Measurements from ENCODE around the gene FBXO22.
"Not testable (repeated sequence)": the region's sequence is repeated elsewhere in the genome, so short reads cannot be mapped to it uniquely, and the experiment has no call there.

Gene FBXO22

DNA sequence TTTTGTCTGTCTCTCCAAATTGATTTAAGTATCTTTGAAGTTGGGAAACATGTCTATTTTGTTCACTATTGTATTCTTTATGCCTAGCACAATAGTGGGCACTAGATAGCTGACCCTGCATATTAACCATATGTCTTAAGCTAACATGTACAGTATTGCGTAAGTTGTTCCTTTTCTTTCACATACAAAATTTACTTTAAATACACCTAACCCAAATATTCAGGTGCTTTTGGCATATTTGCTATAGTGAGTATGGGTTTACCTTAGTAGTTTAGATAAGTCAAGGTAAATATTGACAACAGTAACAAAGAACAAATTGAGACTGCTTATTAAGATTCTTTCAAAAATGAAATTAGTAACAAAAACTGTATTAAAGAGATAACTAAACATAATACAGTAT, 57.7 kb downstream of the FBXO22 start:
- H3K27me3 ChIP-seq (ENCODE audit: control insufficient read depth, low read length): peaks cover 5% of the 10 kb centered on the region
- H3K27ac ChIP-seq (ENCODE audit: low read depth, low read length): no peak overlapping the region
- no peaks in the 10 kb centered on the region for H3K79me2 ChIP-seq (ENCODE audit: control insufficient read depth, low read length)
- H3K4me1 ChIP-seq (ENCODE audit: control insufficient read depth, low read length): no peaks in the 10 kb centered on the region
- no peaks in the 10 kb centered on the region for H3K36me3 ChIP-seq (ENCODE audit: control insufficient read depth, low read length)
- H3K4me3 ChIP-seq (ENCODE audit: low read length): no peak overlapping the region
- H3K9me2 ChIP-seq (replicated peaks; ENCODE audit: control insufficient read depth, low read length): no peaks in the 10 kb centered on the region
- H4K20me1 ChIP-seq (ENCODE audit: control insufficient read depth, insufficient read depth, low read depth, low read length): no peaks in the 10 kb centered on the region
- TF ChIP-seq, protein P1, sequence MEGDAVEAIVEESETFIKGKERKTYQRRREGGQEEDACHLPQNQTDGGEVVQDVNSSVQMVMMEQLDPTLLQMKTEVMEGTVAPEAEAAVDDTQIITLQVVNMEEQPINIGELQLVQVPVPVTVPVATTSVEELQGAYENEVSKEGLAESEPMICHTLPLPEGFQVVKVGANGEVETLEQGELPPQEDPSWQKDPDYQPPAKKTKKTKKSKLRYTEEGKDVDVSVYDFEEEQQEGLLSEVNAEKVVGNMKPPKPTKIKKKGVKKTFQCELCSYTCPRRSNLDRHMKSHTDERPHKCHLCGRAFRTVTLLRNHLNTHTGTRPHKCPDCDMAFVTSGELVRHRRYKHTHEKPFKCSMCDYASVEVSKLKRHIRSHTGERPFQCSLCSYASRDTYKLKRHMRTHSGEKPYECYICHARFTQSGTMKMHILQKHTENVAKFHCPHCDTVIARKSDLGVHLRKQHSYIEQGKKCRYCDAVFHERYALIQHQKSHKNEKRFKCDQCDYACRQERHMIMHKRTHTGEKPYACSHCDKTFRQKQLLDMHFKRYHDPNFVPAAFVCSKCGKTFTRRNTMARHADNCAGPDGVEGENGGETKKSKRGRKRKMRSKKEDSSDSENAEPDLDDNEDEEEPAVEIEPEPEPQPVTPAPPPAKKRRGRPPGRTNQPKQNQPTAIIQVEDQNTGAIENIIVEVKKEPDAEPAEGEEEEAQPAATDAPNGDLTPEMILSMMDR (IDR thresholded peaks at IDR 0.05; ENCODE audit: low read depth, low read length, poor library complexity, severe bottlenecking): no peak
- TF ChIP-seq EZH2phosphoT487 (IDR thresholded peaks at IDR 0.05; ENCODE audit: borderline replicate concordance, low read length): no peak
- no peaks in the 10 kb centered on the region for H3K9me3 ChIP-seq (ENCODE audit: control insufficient read depth, insufficient read depth, low read length)
- no peaks in the 10 kb centered on the region for H3F3A ChIP-seq (ENCODE audit: control insufficient read depth, insufficient read depth)
- H3K4me2 ChIP-seq (ENCODE audit: low read length): no peak overlapping the region

DNA sequence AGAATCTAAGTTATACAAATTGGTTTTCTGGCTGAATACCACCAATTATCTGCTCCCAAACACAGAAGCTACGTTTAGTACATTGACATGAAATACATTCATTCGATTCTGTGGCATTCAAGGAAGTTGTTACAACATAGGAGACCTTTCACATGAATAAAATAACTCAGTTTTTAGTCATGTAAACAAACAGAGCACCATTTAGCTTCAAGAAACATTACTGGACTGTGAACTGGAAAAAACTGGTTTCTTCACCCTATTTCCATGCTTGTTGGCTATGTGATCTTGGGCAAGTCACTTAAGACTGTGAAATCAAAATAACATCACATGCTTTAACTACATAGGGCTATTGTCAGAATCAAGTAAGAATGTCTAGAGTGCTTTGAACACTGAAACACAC, 62.4 kb downstream of the FBXO22 start:
- H3K79me2 ChIP-seq (ENCODE audit: control insufficient read depth, low read length): no peaks in the 10 kb centered on the region
- H3K4me1 ChIP-seq (ENCODE audit: control insufficient read depth, low read length): no peaks in the 10 kb centered on the region
- no peak overlapping the region for H3K4me3 ChIP-seq (ENCODE audit: low read length)
- no peaks in the 10 kb centered on the region for H3K36me3 ChIP-seq (ENCODE audit: control insufficient read depth, low read length)
- no peak for TF ChIP-seq EZH2phosphoT487 (IDR thresholded peaks at IDR 0.05; ENCODE audit: borderline replicate concordance, low read length)
- TF ChIP-seq, protein P1 (IDR thresholded peaks at IDR 0.05; ENCODE audit: low read depth, low read length, poor library complexity, severe bottlenecking): no peak
- no peaks in the 10 kb centered on the region for H3K9me3 ChIP-seq (ENCODE audit: control insufficient read depth, insufficient read depth, low read length)
- peaks cover 5% of the 10 kb centered on the region; the same call in 1 of the 2 replicates for H3K27me3 ChIP-seq (ENCODE audit: control insufficient read depth, low read length)
- H3K27ac ChIP-seq (ENCODE audit: low read depth, low read length): no peak overlapping the region
- H4K20me1 ChIP-seq (ENCODE audit: control insufficient read depth, insufficient read depth, low read depth, low read length): no peaks in the 10 kb centered on the region
- no peak overlapping the region for H3K4me2 ChIP-seq (ENCODE audit: low read length)
- H3F3A ChIP-seq (ENCODE audit: control insufficient read depth, insufficient read depth): no peaks in the 10 kb centered on the region
- H3K9me2 ChIP-seq (replicated peaks; ENCODE audit: control insufficient read depth, low read length): no peaks in the 10 kb centered on the region

DNA sequence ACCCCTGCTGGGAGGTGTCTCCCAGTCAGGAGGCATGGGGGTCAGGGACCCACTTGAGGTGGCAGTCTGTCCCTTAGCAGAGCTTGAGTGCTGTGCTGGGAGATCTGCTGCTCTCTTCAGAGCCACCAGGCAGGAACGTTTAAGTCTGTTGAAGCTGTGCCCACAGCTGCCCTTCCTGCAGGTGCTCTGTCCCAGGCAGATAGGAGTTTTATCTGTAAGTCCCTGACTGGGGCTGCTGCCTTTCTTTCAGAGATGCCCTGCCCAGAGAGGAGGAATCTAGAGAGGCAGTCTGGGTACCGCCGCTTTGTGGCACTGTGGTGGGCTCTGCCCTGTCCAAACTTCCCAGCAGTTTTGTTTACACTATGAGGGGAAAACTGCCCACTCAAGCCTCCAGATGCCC, 73.1 kb downstream of the FBXO22 start:
- not testable (repeated sequence) for H3K9me3 ChIP-seq (ENCODE audit: control insufficient read depth, insufficient read depth, low read length); H3F3A ChIP-seq (ENCODE audit: control insufficient read depth, insufficient read depth); H4K20me1 ChIP-seq (ENCODE audit: control insufficient read depth, insufficient read depth, low read depth, low read length); H3K4me2 ChIP-seq (ENCODE audit: low read length); H3K27ac ChIP-seq (ENCODE audit: low read depth, low read length); H3K79me2 ChIP-seq (ENCODE audit: control insufficient read depth, low read length); H3K36me3 ChIP-seq (ENCODE audit: control insufficient read depth, low read length); H3K9me2 ChIP-seq (replicated peaks; ENCODE audit: control insufficient read depth, low read length); H3K4me1 ChIP-seq (ENCODE audit: control insufficient read depth, low read length); H3K4me3 ChIP-seq (ENCODE audit: low read length)
- H3K27me3 ChIP-seq (ENCODE audit: control insufficient read depth, low read length): peaks cover 13% of the 10 kb centered on the region

DNA sequence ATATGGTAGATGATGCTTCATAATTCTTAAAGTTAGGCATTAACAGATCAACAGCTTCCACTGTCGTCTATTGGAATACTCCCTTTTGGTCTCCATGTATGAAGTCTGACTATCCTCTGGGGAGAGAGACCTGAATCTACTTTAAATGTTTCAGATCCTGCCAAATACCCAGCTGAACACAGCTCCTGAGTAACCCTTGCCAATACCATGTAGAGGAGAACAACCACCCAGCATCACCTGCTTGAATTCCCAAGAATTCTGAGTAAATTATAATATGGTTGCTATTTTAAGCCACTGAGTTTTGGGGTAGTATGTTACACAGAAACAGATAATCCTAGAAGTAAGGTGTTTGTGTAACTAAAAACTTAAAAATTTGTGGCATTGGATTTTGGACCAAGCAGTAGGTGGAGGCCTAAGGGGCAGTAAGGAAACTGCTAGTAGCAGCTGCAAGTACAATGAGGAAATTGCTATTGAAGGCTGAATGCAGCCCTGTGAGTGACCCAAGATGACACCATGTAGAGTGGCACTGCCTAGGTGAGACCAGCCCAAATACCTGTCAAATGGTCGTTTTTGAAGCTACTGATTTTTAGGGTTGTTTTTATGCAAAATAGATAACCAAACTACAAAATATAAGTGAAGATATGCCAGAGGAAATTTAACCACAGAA, 77.6 kb downstream of the FBXO22 start:
- H3K4me1 ChIP-seq (ENCODE audit: control insufficient read depth, low read length): no peaks in the 10 kb centered on the region
- no peaks in the 10 kb centered on the region for H3K9me3 ChIP-seq (ENCODE audit: control insufficient read depth, insufficient read depth, low read length)
- H3K4me3 ChIP-seq (ENCODE audit: low read length): no peak overlapping the region
- TF ChIP-seq, protein P1 (IDR thresholded peaks at IDR 0.05; ENCODE audit: low read depth, low read length, poor library complexity, severe bottlenecking): no peak
- no peak for TF ChIP-seq EZH2phosphoT487 (IDR thresholded peaks at IDR 0.05; ENCODE audit: borderline replicate concordance, low read length)
- peaks cover 16% of the 10 kb centered on the region for H3K27me3 ChIP-seq (ENCODE audit: control insufficient read depth, low read length)
- no peak overlapping the region for H3K4me2 ChIP-seq (ENCODE audit: low read length)
- H4K20me1 ChIP-seq (ENCODE audit: control insufficient read depth, insufficient read depth, low read depth, low read length): no peaks in the 10 kb centered on the region
- H3F3A ChIP-seq (ENCODE audit: control insufficient read depth, insufficient read depth): no peaks in the 10 kb centered on the region
- no peak overlapping the region for H3K27ac ChIP-seq (ENCODE audit: low read depth, low read length)
- H3K79me2 ChIP-seq (ENCODE audit: control insufficient read depth, low read length): no peaks in the 10 kb centered on the region
- no peaks in the 10 kb centered on the region for H3K9me2 ChIP-seq (replicated peaks; ENCODE audit: control insufficient read depth, low read length)
- H3K36me3 ChIP-seq (ENCODE audit: control insufficient read depth, low read length): no peaks in the 10 kb centered on the region
